Ascending aorta (tissue), 2 donors: ENCODE data around the gene GOSR2. TPM values are rescaled to one million over a fixed set of nuclear protein-coding genes. Genes with fewer than 3 reads are reported as not detected.
"Not testable (repeated sequence)": the region's sequence is repeated elsewhere in the genome, so short reads cannot be mapped to it uniquely, and the experiment has no call there.

ENCODE experiments used
- DNase-seq, 2 donors: peaks; one replicate each; pipeline ENCODE4 v3.0.0-alpha.2; 2019; ENCODE audit warnings: low spot score in 2 of 2
- H3K27ac ChIP-seq, 2 donors: fragments of 200-600 bp; sonication (generic); one replicate each; pipeline ENCODE4 v1.5.1; 2016 to 2017; ENCODE audit warnings: mild to moderate bottlenecking in 1 of 2
- H3K27me3 ChIP-seq: fragments of 200-600 bp; sonication (generic); one replicate; pipeline ENCODE4 v1.5.1; 2017
- H3K36me3 ChIP-seq, 2 donors: fragments of 200-600 bp; sonication (generic); one replicate each; pipeline ENCODE4 v1.5.1; 2016
- H3K4me1 ChIP-seq, 2 donors: fragments of 200-600 bp; sonication (generic); one replicate each; pipeline ENCODE4 v1.5.1; 2016 to 2017; ENCODE audit warnings: mild to moderate bottlenecking in 1 of 2
- H3K4me3 ChIP-seq, 2 donors: fragments of 200-600 bp; sonication (generic); one replicate each; pipeline ENCODE4 v1.5.1; 2016 to 2017; ENCODE audit warnings: mild to moderate bottlenecking in 1 of 2
- H3K9me3 ChIP-seq, 2 donors: fragments of 200-600 bp; sonication (generic); one replicate each; pipeline ENCODE4 v1.5.1; 2016
- intact Hi-C: fragments of 100-400 bp; cut with DNase I; formaldehyde crosslinking; loops from one replicate; pipeline ENCODE4 v1.15.1; 2023
- total RNA-seq: library from RNA; depleted of rRNA; stranded (reverse); fragments of >200 nt; gene quantifications from one replicate; pipeline ENCODE4 v1.1.0, GENCODE V29; 2016
- TF ChIP-seq, protein P1 (sequence below), 3 experiments: fragments of 200-600 bp in 2 of 3; fragments of 450-650 bp in 1 of 3; sonication (generic) in 2 of 3; IDR thresholded peaks; one replicate each; pipeline ENCODE4 v1.5.1; 2016 to 2019; ENCODE audit warnings: antibody characterized with exemption in 3 of 3, mild to moderate bottlenecking in 1 of 3, moderate library complexity in 1 of 3

The GOSR2 gene
- total RNA-seq, 1 donor from 2014 or later = 36.4 TPM

DNA sequence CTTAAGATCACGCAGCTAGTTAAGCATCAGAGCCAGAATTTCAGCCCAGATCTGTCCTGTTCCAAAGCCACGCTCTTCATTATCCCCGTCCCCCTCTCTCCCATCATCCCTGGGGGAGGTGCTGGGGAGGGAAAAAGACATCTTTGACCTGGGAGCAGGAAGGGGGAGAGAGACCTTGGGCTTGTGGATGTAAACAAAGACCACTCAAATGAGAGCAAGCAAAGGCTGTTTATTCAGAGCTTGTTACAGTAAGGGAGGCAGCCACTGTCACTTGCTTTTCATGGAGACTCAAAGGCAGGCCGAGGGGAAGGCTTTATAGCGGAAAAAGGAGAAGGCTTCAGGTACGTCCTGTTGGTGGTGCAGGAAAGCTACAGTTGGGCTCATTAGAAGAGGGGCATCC is 59.6 kb downstream of the GOSR2 start:
- intact Hi-C loops = no loop called here
- Histone ChIP-seq H3K27ac (no peak overlapping the region), H3K36me3 (no peaks in the 10 kb centered on the region), H3K4me3 (no peak overlapping the region), H3K9me3 (no peaks in the 10 kb centered on the region), H3K27me3 (no peaks in the 10 kb centered on the region), H3K4me1 (peaks cover 13 to 21% of the 10 kb centered on the region in 2 donors)
- TF ChIP-seq, protein P1, sequence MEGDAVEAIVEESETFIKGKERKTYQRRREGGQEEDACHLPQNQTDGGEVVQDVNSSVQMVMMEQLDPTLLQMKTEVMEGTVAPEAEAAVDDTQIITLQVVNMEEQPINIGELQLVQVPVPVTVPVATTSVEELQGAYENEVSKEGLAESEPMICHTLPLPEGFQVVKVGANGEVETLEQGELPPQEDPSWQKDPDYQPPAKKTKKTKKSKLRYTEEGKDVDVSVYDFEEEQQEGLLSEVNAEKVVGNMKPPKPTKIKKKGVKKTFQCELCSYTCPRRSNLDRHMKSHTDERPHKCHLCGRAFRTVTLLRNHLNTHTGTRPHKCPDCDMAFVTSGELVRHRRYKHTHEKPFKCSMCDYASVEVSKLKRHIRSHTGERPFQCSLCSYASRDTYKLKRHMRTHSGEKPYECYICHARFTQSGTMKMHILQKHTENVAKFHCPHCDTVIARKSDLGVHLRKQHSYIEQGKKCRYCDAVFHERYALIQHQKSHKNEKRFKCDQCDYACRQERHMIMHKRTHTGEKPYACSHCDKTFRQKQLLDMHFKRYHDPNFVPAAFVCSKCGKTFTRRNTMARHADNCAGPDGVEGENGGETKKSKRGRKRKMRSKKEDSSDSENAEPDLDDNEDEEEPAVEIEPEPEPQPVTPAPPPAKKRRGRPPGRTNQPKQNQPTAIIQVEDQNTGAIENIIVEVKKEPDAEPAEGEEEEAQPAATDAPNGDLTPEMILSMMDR (IDR thresholded peaks at IDR 0.05) = no peak
- DNase-seq = no peak

DNA sequence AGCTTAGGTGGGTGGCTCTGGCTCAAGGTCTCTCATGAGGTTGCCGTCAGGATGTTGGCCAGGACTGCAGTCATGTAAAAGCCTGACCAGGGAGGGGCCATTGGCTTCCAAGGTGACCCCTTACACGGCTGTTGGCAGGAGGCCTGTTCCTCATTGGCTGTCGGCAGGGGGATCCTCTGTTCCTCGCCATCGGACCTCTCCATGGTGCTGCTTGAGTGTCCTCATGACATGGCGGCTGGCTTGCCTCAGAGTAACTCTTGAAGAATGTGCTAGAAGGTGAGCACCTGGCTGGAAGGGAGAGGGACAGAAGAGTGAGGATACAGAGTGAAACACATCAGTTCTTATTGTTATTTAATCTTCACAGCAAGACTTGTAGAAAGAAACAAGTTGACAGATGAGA is 60.8 kb downstream of the GOSR2 start:
- intact Hi-C loops = no loop called here
- DNase-seq = no peak
- Histone ChIP-seq H3K36me3 (no peaks in the 10 kb centered on the region), H3K27ac (peak overlapping the region in 1 of 2 donors; percentile 65), H3K4me3 (no peak overlapping the region), H3K4me1 (peaks cover 8 to 17% of the 10 kb centered on the region in 2 donors), H3K9me3 (no peaks in the 10 kb centered on the region), H3K27me3 (no peaks in the 10 kb centered on the region)
- TF ChIP-seq, protein P1 (IDR thresholded peaks at IDR 0.05) = no peak

DNA sequence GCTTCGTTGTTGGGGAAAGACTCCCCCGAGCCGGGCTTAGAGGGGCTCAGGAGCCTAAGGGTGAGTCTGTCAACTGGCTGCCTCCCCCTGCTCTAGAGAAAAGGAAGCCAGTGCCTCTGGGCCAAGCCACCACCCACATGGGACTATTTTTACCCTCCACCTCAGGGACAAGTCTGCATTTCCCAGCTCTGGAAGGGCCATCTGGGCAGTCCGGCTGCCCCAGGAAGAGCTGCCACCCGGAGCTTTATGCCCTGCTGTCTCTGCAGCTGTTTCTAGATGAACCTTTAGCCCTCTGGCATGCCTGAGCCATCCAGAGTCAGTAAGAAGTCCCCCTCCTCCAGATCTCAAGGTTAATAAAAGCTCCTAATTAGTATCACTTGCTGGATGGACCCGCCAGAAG is 61.4 kb downstream of the GOSR2 start:
- TF ChIP-seq, protein P1 (IDR thresholded peaks at IDR 0.05) = no peak
- intact Hi-C loops = no loop called here

DNA sequence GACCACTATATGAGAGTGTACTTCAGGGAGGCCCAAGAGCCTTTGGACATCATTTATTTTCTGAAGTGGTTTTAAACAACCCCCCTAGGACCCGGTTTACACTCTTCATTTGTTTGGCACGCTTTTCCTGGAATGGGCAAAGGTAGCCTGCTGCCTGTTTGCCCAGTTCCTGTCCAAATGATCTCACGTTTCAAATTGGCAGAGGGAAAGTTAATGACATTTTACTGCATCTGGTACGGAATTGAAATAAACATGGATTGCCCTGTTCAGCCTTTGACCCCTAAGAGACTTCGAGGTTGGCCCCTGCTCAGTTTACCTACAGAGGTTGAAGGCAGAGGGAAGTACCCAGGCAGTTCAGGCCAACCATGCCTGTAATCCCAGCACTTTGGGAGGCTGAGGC is 61.9 kb downstream of the GOSR2 start:
- peaks cover 0 to 10% of the 10 kb centered on the region in 2 donors for H3K4me1 ChIP-seq
- no peaks in the 10 kb centered on the region for H3K27me3 ChIP-seq
- H3K27ac ChIP-seq = peak overlapping the region in 1 of 2 donors; percentile 65
- TF ChIP-seq, protein P1 (IDR thresholded peaks at IDR 0.05) = no peak
- no peak for DNase-seq
- no peaks in the 10 kb centered on the region for H3K9me3 ChIP-seq
- no peaks in the 10 kb centered on the region for H3K36me3 ChIP-seq
- intact Hi-C loops = no loop called here
- H3K4me3 ChIP-seq = no peak overlapping the region

More for the DNA sequence above, 61.4 kb downstream of the GOSR2 start:
- H3K27me3 ChIP-seq = no peaks in the 10 kb centered on the region
- peak overlapping the region in 1 of 2 donors; percentile 65 for H3K27ac ChIP-seq
- no peak for DNase-seq
- H3K4me3 ChIP-seq = no peak overlapping the region
- H3K9me3 ChIP-seq = no peaks in the 10 kb centered on the region
- H3K36me3 ChIP-seq = no peaks in the 10 kb centered on the region
- peaks cover 2 to 13% of the 10 kb centered on the region in 2 donors for H3K4me1 ChIP-seq

DNA sequence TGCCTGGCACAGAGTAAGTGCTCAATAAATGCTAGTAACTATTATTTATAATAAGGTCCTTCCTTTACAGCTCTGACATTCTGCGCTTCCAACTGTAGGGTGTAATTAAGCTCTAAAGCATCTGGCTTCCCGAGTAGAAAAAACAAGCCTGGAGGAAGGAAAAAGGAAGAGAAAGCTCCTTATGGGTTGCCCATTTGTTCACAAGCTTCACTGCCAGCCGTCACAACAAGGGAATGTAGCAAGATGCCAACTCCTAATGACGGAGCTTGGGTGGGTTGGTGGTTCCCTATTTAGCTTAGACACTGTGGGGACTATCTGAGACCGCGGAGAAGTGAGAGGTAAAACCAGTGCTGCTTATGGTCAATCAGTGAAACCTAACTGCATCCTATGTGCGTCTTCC is 63.4 kb downstream of the GOSR2 start:
- Histone ChIP-seq H3K4me3 (no peak overlapping the region), H3K27ac (no peak overlapping the region)

DNA sequence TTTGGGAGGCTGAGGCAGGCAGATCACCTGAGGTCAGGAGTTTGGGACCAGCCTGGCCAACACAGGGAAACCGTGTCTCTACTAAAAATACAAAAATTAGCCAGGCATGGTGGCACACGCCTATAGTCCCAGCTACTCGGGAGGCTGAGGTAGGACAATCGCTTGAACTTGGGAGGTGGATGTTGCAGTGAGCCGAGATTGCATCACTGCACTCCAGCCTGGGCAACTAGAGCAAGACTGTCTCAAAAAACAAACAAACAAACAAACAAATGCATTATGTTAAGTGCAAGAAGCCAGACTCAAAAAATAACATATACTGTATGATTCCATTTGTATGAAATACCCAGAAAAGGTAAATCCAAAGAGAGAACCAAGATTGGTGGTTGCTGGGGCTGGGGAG is 65.0 kb downstream of the GOSR2 start:
- DNase-seq, intact Hi-C loops, H3K27ac ChIP-seq, H3K4me1 ChIP-seq, H3K27me3 ChIP-seq, H3K9me3 ChIP-seq, H3K36me3 ChIP-seq, H3K4me3 ChIP-seq: not testable (repeated sequence)

More for the DNA sequence above, 63.4 kb downstream of the GOSR2 start:
- Histone ChIP-seq H3K27me3 (no peaks in the 10 kb centered on the region), H3K36me3 (no peaks in the 10 kb centered on the region), H3K9me3 (no peaks in the 10 kb centered on the region), H3K4me1 (peaks cover 0 to 10% of the 10 kb centered on the region in 2 donors)
- DNase-seq = no peak
- intact Hi-C loops = no loop called here
- TF ChIP-seq, protein P1 (IDR thresholded peaks at IDR 0.05) = no peak
